Stimulated activated naive CD8-positive, alpha-beta T cell treated with anti-CD3 and anti-CD28 coated beads, Interleukin-15, amount 100 ng/mL, for 72 hours (primary cell): ENCODE data around the gene ASB2.

Source experiments
- ATAC-seq: fragments of 150-1000 bp; cut with Tn5 transposase; 2 replicates; pipeline ENCODE4 v1.10.0; 2021; ENCODE audit warnings: mild to moderate bottlenecking, moderate library complexity
- DNase-seq, 2 donors: peaks; one replicate each; pipeline ENCODE4 v3.0.0; 2021 to 2022
- H3K27ac Mint-ChIP-seq, 2 donors: one replicate each; pipeline ENCODE4 v1.8.0; 2022; ENCODE audit warnings: mild to moderate bottlenecking in 2 of 2, mixed read lengths in 2 of 2, moderate library complexity in 2 of 2
- H3K27me3 Mint-ChIP-seq: one replicate; pipeline ENCODE4 v1.8.0; 2022; ENCODE audit warnings: mixed read lengths
- H3K4me1 Mint-ChIP-seq: one replicate; pipeline ENCODE4 v1.8.0; 2022; ENCODE audit warnings: mild to moderate bottlenecking, mixed read lengths
- H3K4me3 Mint-ChIP-seq, 2 donors: one replicate each; pipeline ENCODE4 v1.8.0; 2022; ENCODE audit warnings: mild to moderate bottlenecking in 2 of 2, mixed read lengths in 2 of 2, moderate library complexity in 1 of 2
- H3K9me3 Mint-ChIP-seq, 2 donors: one replicate each; pipeline ENCODE4 v1.8.0; 2022; ENCODE audit warnings: mixed read lengths in 2 of 2

ASB2 gene

GRCh38 chr14:94009767-94010166, 33.4 kb upstream of the ASB2 start:
- Mint-ChIP-seq H3K4me1 (peaks cover 52% of the 10 kb centered on the region), H3K27me3 (peaks cover 42% of the 10 kb centered on the region), H3K9me3 (no peaks in the 10 kb centered on the region), H3K4me3 (no peak overlapping the region), H3K27ac (no peak overlapping the region)
- ATAC-seq (no peak), DNase-seq (no peak)

- no peaks in the 10 kb centered on the region for H3K9me3 Mint-ChIP-seq
- H3K4me1 Mint-ChIP-seq, result peaks cover 52% of the 10 kb centered on the region
- ATAC-seq, result peak; percentile 74
- peaks cover 48% of the 10 kb centered on the region for H3K27me3 Mint-ChIP-seq
- no peak overlapping the region for H3K4me3 Mint-ChIP-seq
- H3K27ac Mint-ChIP-seq, result no peak overlapping the region
- DNase-seq, result no peak
These were observed 31.9 kb upstream of the ASB2 start for GRCh38 chr14:94008234-94008633.

GRCh38 chr14:94005324-94006073, 29.1 kb upstream of the ASB2 start:
- no peak for ATAC-seq
- peak in 1 of 2 donors; percentile 27 for DNase-seq
- H3K9me3 Mint-ChIP-seq, result no peaks in the 10 kb centered on the region
- no peak overlapping the region for H3K27ac Mint-ChIP-seq
- peaks cover 47% of the 10 kb centered on the region for H3K4me1 Mint-ChIP-seq
- H3K4me3 Mint-ChIP-seq, result no peak overlapping the region
- peaks cover 49% of the 10 kb centered on the region for H3K27me3 Mint-ChIP-seq

- no peak for ATAC-seq
- H3K4me1 Mint-ChIP-seq, result peaks cover 47% of the 10 kb centered on the region
- H3K9me3 Mint-ChIP-seq, result no peaks in the 10 kb centered on the region
- peak overlapping the region in 1 of 2 donors; percentile 4 for H3K27ac Mint-ChIP-seq
- DNase-seq, result no peak
- no peak overlapping the region for H3K4me3 Mint-ChIP-seq
- peaks cover 34% of the 10 kb centered on the region for H3K27me3 Mint-ChIP-seq
These were observed 27.6 kb upstream of the ASB2 start for GRCh38 chr14:94004015-94004414.

GRCh38 chr14:94003397-94003796, 27.0 kb upstream of the ASB2 start:
- DNase-seq, result no peak
- no peaks in the 10 kb centered on the region for H3K9me3 Mint-ChIP-seq
- no peak for ATAC-seq
- H3K4me1 Mint-ChIP-seq, result peaks cover 46% of the 10 kb centered on the region
- H3K27ac Mint-ChIP-seq, result no peak overlapping the region
- H3K4me3 Mint-ChIP-seq, result no peak overlapping the region
- H3K27me3 Mint-ChIP-seq, result peaks cover 32% of the 10 kb centered on the region

- Mint-ChIP-seq H3K27me3 (peaks cover 32% of the 10 kb centered on the region), H3K4me3 (peak overlapping the region in 1 of 2 donors; percentile 53), H3K9me3 (no peaks in the 10 kb centered on the region), H3K4me1 (peaks cover 56% of the 10 kb centered on the region), H3K27ac (no peak overlapping the region)
- peak; percentile 58 to 63 for DNase-seq
- ATAC-seq, result peak; percentile 74
These were observed 25.4 kb upstream of the ASB2 start for GRCh38 chr14:94001501-94002396.

GRCh38 chr14:94001016-94001415, 24.6 kb upstream of the ASB2 start:
- DNase-seq (no peak), ATAC-seq (no peak)
- H3K4me3 Mint-ChIP-seq, result no peak overlapping the region
- H3K27ac Mint-ChIP-seq, result no peak overlapping the region
- peaks cover 63% of the 10 kb centered on the region for H3K4me1 Mint-ChIP-seq
- peaks cover 32% of the 10 kb centered on the region for H3K27me3 Mint-ChIP-seq
- H3K9me3 Mint-ChIP-seq, result no peaks in the 10 kb centered on the region

GRCh38 chr14:94000267-94000666, 23.9 kb upstream of the ASB2 start:
- H3K4me3 Mint-ChIP-seq, result no peak overlapping the region
- H3K4me1 Mint-ChIP-seq, result peaks cover 69% of the 10 kb centered on the region
- peaks cover 27% of the 10 kb centered on the region for H3K27me3 Mint-ChIP-seq
- no peaks in the 10 kb centered on the region for H3K9me3 Mint-ChIP-seq
- ATAC-seq (no peak), DNase-seq (no peak)
- peak overlapping the region in 1 of 2 donors; percentile 87 for H3K27ac Mint-ChIP-seq

GRCh38 chr14:93999573-93999972, 23.2 kb upstream of the ASB2 start:
- Mint-ChIP-seq H3K9me3 (no peaks in the 10 kb centered on the region), H3K27me3 (peaks cover 20% of the 10 kb centered on the region), H3K27ac (no peak overlapping the region), H3K4me3 (no peak overlapping the region), H3K4me1 (peaks cover 73% of the 10 kb centered on the region)
- ATAC-seq (no peak), DNase-seq (no peak)

- no peak for DNase-seq
- Mint-ChIP-seq H3K4me1 (peaks cover 80% of the 10 kb centered on the region), H3K27me3 (peaks cover 18% of the 10 kb centered on the region), H3K4me3 (no peak overlapping the region), H3K9me3 (no peaks in the 10 kb centered on the region), H3K27ac (no peak overlapping the region)
- ATAC-seq, result no peak
These were observed 22.6 kb upstream of the ASB2 start for GRCh38 chr14:93998871-93999403.

- no peak for DNase-seq
- no peak for ATAC-seq
- Mint-ChIP-seq H3K4me3 (no peak overlapping the region), H3K27me3 (peaks cover 11% of the 10 kb centered on the region), H3K27ac (peak overlapping the region in 1 of 2 donors; percentile 82), H3K9me3 (no peaks in the 10 kb centered on the region), H3K4me1 (peaks cover 87% of the 10 kb centered on the region)
These were observed 21.8 kb upstream of the ASB2 start for GRCh38 chr14:93997916-93998870.

GRCh38 chr14:93997082-93997481, 20.7 kb upstream of the ASB2 start, which contains the start of gene CCDC197:
TSS of gene CCDC197 (plus strand) at chr14:93997301. CDS start at chr14:93998132, 831 bp downstream.
- Mint-ChIP-seq H3K9me3 (no peaks in the 10 kb centered on the region), H3K4me1 (peaks cover 95% of the 10 kb centered on the region), H3K4me3 (peak within 1 kb of the TSS in 1 of 2 donors; percentile 31), H3K27me3 (peaks cover 6% of the 10 kb centered on the region), H3K27ac (peak within 1 kb of the TSS in 1 of 2 donors; percentile 82)
- ATAC-seq (no peak), DNase-seq (no peak)

- Mint-ChIP-seq H3K4me3 (peak overlapping the region in 1 of 2 donors; percentile 56), H3K9me3 (no peaks in the 10 kb centered on the region), H3K27me3 (peaks cover 12% of the 10 kb centered on the region), H3K27ac (peak overlapping the region in 1 of 2 donors; percentile 64), H3K4me1 (peaks cover 95% of the 10 kb centered on the region)
- DNase-seq (no peak), ATAC-seq (peak; percentile 8)
These were observed 19.8 kb upstream of the ASB2 start for GRCh38 chr14:93996130-93996695.

GRCh38 chr14:93994919-93995682, 18.7 kb upstream of the ASB2 start:
- peak overlapping the region in 1 of 2 donors; percentile 87 for H3K27ac Mint-ChIP-seq
- ATAC-seq (peak; percentile 85), DNase-seq (peak; percentile 48 to 72)
- H3K4me3 Mint-ChIP-seq, result peak overlapping the region in 1 of 2 donors; percentile 56
- H3K27me3 Mint-ChIP-seq, result peaks cover 13% of the 10 kb centered on the region
- H3K4me1 Mint-ChIP-seq, result peaks cover 97% of the 10 kb centered on the region
- no peaks in the 10 kb centered on the region for H3K9me3 Mint-ChIP-seq
